NCI-H1694 treated with DMSO at 0.1 percent for 48 hours (cell line): Measurements from ENCODE around the gene SLC35B4.

Experiments
- DNase-seq: peaks from one replicate; lab custom pipeline; 2025; lab: John Stamatoyannopoulos, UW

Gene SLC35B4

GRCh38 chr7:134316539-134317344 is at the start of gene SLC35B4:
SLC35B4 (minus strand) TSS chr7:134316930; CDS start chr7:134316751, 179 bp downstream.
- peak; percentile 96 for DNase-seq

GRCh38 chr7:134366481-134366880 is 49.8 kb upstream of the SLC35B4 start:
- no peak for DNase-seq

GRCh38 chr7:134365341-134366054 is 48.8 kb upstream of the SLC35B4 start:
- no peak for DNase-seq

GRCh38 chr7:134364619-134365037 is 47.9 kb upstream of the SLC35B4 start:
- DNase-seq = no peak

GRCh38 chr7:134362587-134363483 is 46.1 kb upstream of the SLC35B4 start:
- DNase-seq = no peak

- DNase-seq = no peak
Observed at GRCh38 chr7:134359787-134360432, 43.2 kb upstream of the SLC35B4 start.

GRCh38 chr7:134357486-134357885 is 40.8 kb upstream of the SLC35B4 start:
- DNase-seq = no peak

GRCh38 chr7:134356421-134356936 is 39.7 kb upstream of the SLC35B4 start:
- peak; percentile 52 for DNase-seq

GRCh38 chr7:134355927-134356326 is 39.2 kb upstream of the SLC35B4 start:
- DNase-seq = no peak

- DNase-seq = no peak
Observed at GRCh38 chr7:134355004-134355525, 38.3 kb upstream of the SLC35B4 start.

GRCh38 chr7:134353411-134353810 is 36.7 kb upstream of the SLC35B4 start:
- DNase-seq = no peak

- DNase-seq = no peak
Observed at GRCh38 chr7:134351424-134351823, 34.7 kb upstream of the SLC35B4 start.

GRCh38 chr7:134350709-134351108 is 34.0 kb upstream of the SLC35B4 start:
- DNase-seq = no peak

GRCh38 chr7:134347567-134347966 is 30.8 kb upstream of the SLC35B4 start:
- no peak for DNase-seq

- DNase-seq = no peak
Observed at GRCh38 chr7:134343796-134344195, 27.1 kb upstream of the SLC35B4 start.

- DNase-seq = no peak
Observed at GRCh38 chr7:134343136-134343535, 26.4 kb upstream of the SLC35B4 start.

GRCh38 chr7:134339475-134339874 is 22.7 kb upstream of the SLC35B4 start:
- no peak for DNase-seq

- DNase-seq = no peak
Observed at GRCh38 chr7:134337980-134338379, 21.2 kb upstream of the SLC35B4 start.

- DNase-seq = no peak
Observed at GRCh38 chr7:134334408-134334807, 17.7 kb upstream of the SLC35B4 start.

GRCh38 chr7:134333943-134334342 is 17.2 kb upstream of the SLC35B4 start:
- DNase-seq = no peak

- no peak for DNase-seq
Observed at GRCh38 chr7:134332892-134333291, 16.2 kb upstream of the SLC35B4 start.
